Vagina (tissue), 2 donors: ENCODE results near the gene GRAMD4.

Experiments used
- CTCF ChIP-seq, 3 experiments: fragments of 450-650 bp in 2 of 3; fragments of 200-600 bp in 1 of 3; sonication (generic) in 1 of 3; IDR thresholded peaks; one replicate each; pipeline ENCODE4 v1.5.1; 2017 to 2019; ENCODE audit warnings: antibody characterized with exemption in 3 of 3, mild to moderate bottlenecking in 2 of 3, moderate library complexity in 2 of 3
- POLR2A ChIP-seq, 2 donors: fragments of 450-650 bp; IDR thresholded peaks; one replicate each; pipeline ENCODE4 v1.6.1; 2017; ENCODE audit warnings: antibody characterized with exemption in 2 of 2, mild to moderate bottlenecking in 2 of 2, moderate library complexity in 2 of 2

- TF ChIP-seq CTCF (IDR thresholded peaks at IDR 0.05), result no peak
- no peak for TF ChIP-seq POLR2A (IDR thresholded peaks at IDR 0.05)
Measured at GRCh38 chr22:46657996-46658947, 38.1 kb downstream of the GRAMD4 start.
